Measurements from ENCODE around the gene DNASE2B.

DNASE2B gene

GRCh38 chr1:84376000-84376910 lies 22.0 kb upstream of the DNASE2B start:
- no peak for DNase-seq

- DNase-seq, result no peak
Measured at GRCh38 chr1:84377480-84378095, 20.7 kb upstream of the DNASE2B start.

- no peak for DNase-seq
Measured at GRCh38 chr1:84379138-84379916, 19.0 kb upstream of the DNASE2B start.

- DNase-seq, result no peak
Measured at GRCh38 chr1:84379917-84380180, 18.4 kb upstream of the DNASE2B start.

GRCh38 chr1:84382127-84382526 lies 16.2 kb upstream of the DNASE2B start:
- no peak for DNase-seq

GRCh38 chr1:84385347-84385746 lies 12.9 kb upstream of the DNASE2B start:
- DNase-seq, result no peak

GRCh38 chr1:84386716-84387479 lies 11.4 kb upstream of the DNASE2B start:
- DNase-seq, result no peak

GRCh38 chr1:84387480-84388163 lies 10.7 kb upstream of the DNASE2B start:
- DNase-seq, result no peak

GRCh38 chr1:84390226-84390625 lies 8.1 kb upstream of the DNASE2B start:
- DNase-seq, result no peak

GRCh38 chr1:84401156-84401555 lies 2.9 kb downstream of the DNASE2B start:
- no peak for DNase-seq

GRCh38 chr1:84402060-84402459 lies 3.8 kb downstream of the DNASE2B start:
- DNase-seq, result no peak

GRCh38 chr1:84402501-84402900 lies 4.2 kb downstream of the DNASE2B start:
- DNase-seq, result no peak

- DNase-seq, result no peak
Measured at GRCh38 chr1:84403347-84403746, 5.1 kb downstream of the DNASE2B start.

- no peak for DNase-seq
Measured at GRCh38 chr1:84406346-84406861, 8.1 kb downstream of the DNASE2B start.

- DNase-seq, result no peak
Measured at GRCh38 chr1:84407524-84407923, 9.2 kb downstream of the DNASE2B start.

GRCh38 chr1:84407958-84408422 lies 9.7 kb downstream of the DNASE2B start:
- DNase-seq, result no peak

- no peak for DNase-seq
Measured at GRCh38 chr1:84409888-84410287, 11.6 kb downstream of the DNASE2B start.

- no peak for DNase-seq
Measured at GRCh38 chr1:84410328-84411095, 12.2 kb downstream of the DNASE2B start.

- no peak for DNase-seq
Measured at GRCh38 chr1:84412316-84412942, 14.1 kb downstream of the DNASE2B start.

- DNase-seq, result no peak
Measured at GRCh38 chr1:84415396-84415795, 17.1 kb downstream of the DNASE2B start.

GRCh38 chr1:84422909-84423308 lies 24.6 kb downstream of the DNASE2B start:
- DNase-seq, result no peak
